SU-DHL-6 (cell line): ENCODE results near the gene DIAPH3.
"Not testable (repeated sequence)": the region's sequence is repeated elsewhere in the genome, so short reads cannot be mapped to it uniquely, and the experiment has no call there.

Source experiments
- H2AFZ ChIP-seq: fragments of 200-600 bp; sonication (generic); 2 replicates; pipeline ENCODE4 v1.6.1; 2014; ENCODE audit warnings: low read depth, mild to moderate bottlenecking, moderate library complexity, mixed read lengths, antibody characterized with exemption, low read length; ENCODE audit not compliant: severe bottlenecking
- H3F3A ChIP-seq: fragments of 200-600 bp; shearing (Covaris generic); 2 replicates; pipeline ENCODE4 v1.6.0; 2016; ENCODE audit warnings: antibody characterized with exemption, mild to moderate bottlenecking; ENCODE audit not compliant: insufficient read depth
- H3K27ac ChIP-seq: fragments of 200-600 bp; sonication (generic); 2 replicates; pipeline ENCODE4 v1.5.1; 2016; ENCODE audit warnings: low read depth, mild to moderate bottlenecking, low read length, moderate library complexity, mixed read lengths
- H3K27me3 ChIP-seq: fragments of 200-600 bp; sonication (generic), shearing (Covaris generic); 2 replicates; pipeline ENCODE4 v1.6.0; 2014; ENCODE audit warnings: mild to moderate bottlenecking, low read length
- H3K36me3 ChIP-seq: fragments of 200-600 bp; sonication (generic); 2 replicates; pipeline ENCODE4 v1.6.1; 2014; ENCODE audit warnings: mild to moderate bottlenecking, low read length, mixed read lengths
- H3K4me2 ChIP-seq: fragments of 300-600, 200-600 bp; shearing (Covaris generic), sonication (generic); 2 replicates; pipeline ENCODE4 v1.6.0; 2014; ENCODE audit warnings: low read length, low read depth, mild to moderate bottlenecking; ENCODE audit not compliant: poor library complexity, severe bottlenecking
- H3K4me3 ChIP-seq: fragments of 200-600 bp; sonication (generic); 2 replicates; pipeline ENCODE4 v1.5.1; 2014; ENCODE audit warnings: antibody characterized with exemption, low read length, mild to moderate bottlenecking, mixed read lengths; ENCODE audit not compliant: insufficient read depth, poor library complexity, severe bottlenecking
- H3K79me2 ChIP-seq: fragments of 200-600 bp; sonication (generic); 2 replicates; pipeline ENCODE4 v1.6.1; 2014; ENCODE audit warnings: mild to moderate bottlenecking, low read length, moderate library complexity; ENCODE audit not compliant: insufficient read depth
- H3K9ac ChIP-seq: fragments of 200-600 bp; sonication (generic); 2 replicates; pipeline ENCODE4 v1.7.0; 2014; ENCODE audit warnings: mild to moderate bottlenecking, low read length
- H3K9me2 ChIP-seq: fragments of 200-600 bp; sonication (generic); replicated peaks from 2 replicates; pipeline ENCODE4 v1.6.1; 2014; ENCODE audit warnings: low read length; ENCODE audit not compliant: insufficient read depth
- H3K9me3 ChIP-seq: fragments of 200-600 bp; sonication (generic); 2 replicates; pipeline ENCODE4 v1.6.1; 2014; ENCODE audit warnings: low read length, mixed read lengths; ENCODE audit not compliant: insufficient read depth
- H4K20me1 ChIP-seq: fragments of 200-600 bp; sonication (generic); 2 replicates; pipeline ENCODE4 v1.6.1; 2014; ENCODE audit warnings: low read depth, mild to moderate bottlenecking, antibody characterized with exemption, low read length, moderate library complexity, mixed read lengths
- EZH2phosphoT487 ChIP-seq: fragments of 200-600 bp; sonication (generic), shearing (Covaris generic); conservative IDR thresholded peaks from 2 replicates; pipeline ENCODE4 v1.6.1; 2018; ENCODE audit warnings: mild to moderate bottlenecking, antibody characterized with exemption, low read length, moderate library complexity, mixed read lengths
- TF ChIP-seq, protein P1 (sequence below): fragments of 200-600 bp; sonication (generic); IDR thresholded peaks from one replicate; pipeline ENCODE4 v1.5.1; 2017; ENCODE audit warnings: antibody characterized with exemption, mild to moderate bottlenecking, low read length, moderate library complexity; ENCODE audit not compliant: insufficient read depth, poor library complexity, severe bottlenecking

Gene DIAPH3

DNA sequence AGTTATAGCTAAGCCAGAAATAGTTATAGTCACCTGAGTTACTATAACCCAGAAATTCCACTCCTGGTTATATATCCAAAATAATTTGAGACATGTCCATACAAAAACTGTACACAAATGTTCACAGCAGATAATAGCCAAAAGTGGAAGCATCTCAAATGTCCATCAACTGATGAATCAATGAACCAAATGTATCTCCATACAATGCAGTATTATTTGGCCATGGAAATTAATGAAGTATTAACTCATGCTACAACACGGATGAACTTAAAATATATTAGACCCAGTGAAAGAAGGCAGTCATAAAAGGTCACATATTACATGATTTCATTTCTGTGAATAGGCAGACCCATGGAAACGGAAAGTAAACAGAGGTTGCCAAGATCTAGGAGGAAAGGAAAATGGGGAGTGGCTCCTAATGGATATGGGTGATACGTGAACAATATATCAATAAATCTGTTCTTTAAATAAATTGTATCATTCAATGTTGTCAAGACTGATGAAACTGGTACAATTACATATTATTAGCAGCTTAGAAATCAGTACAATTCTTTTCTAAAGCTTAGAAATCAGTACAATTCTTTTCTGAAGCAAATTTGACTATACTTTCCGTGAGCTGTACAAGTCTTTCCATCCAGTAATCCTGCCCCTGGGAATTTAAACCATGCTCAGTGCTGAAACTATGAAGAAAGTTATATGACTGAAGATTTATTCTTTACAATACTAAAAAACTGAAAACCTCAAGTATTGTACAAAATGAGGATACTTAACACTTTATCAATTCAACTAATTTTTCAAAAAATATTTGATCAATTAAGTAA is 47.0 kb upstream of the DIAPH3 start:
- H3K27ac ChIP-seq, result no peak overlapping the region
- H3K36me3 ChIP-seq, result no peaks in the 10 kb centered on the region
- H3K4me3 ChIP-seq, result no peak overlapping the region
- H3K9ac ChIP-seq, result no peak overlapping the region
- TF ChIP-seq, protein P1, sequence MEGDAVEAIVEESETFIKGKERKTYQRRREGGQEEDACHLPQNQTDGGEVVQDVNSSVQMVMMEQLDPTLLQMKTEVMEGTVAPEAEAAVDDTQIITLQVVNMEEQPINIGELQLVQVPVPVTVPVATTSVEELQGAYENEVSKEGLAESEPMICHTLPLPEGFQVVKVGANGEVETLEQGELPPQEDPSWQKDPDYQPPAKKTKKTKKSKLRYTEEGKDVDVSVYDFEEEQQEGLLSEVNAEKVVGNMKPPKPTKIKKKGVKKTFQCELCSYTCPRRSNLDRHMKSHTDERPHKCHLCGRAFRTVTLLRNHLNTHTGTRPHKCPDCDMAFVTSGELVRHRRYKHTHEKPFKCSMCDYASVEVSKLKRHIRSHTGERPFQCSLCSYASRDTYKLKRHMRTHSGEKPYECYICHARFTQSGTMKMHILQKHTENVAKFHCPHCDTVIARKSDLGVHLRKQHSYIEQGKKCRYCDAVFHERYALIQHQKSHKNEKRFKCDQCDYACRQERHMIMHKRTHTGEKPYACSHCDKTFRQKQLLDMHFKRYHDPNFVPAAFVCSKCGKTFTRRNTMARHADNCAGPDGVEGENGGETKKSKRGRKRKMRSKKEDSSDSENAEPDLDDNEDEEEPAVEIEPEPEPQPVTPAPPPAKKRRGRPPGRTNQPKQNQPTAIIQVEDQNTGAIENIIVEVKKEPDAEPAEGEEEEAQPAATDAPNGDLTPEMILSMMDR, result no peak
- TF ChIP-seq EZH2phosphoT487, result no peak
- no peak overlapping the region for H2AFZ ChIP-seq
- H3K9me3 ChIP-seq, result no peaks in the 10 kb centered on the region
- H3K4me2 ChIP-seq, result no peak overlapping the region
- H3K79me2 ChIP-seq, result no peaks in the 10 kb centered on the region
- no peaks in the 10 kb centered on the region for H3K27me3 ChIP-seq
- H4K20me1 ChIP-seq, result no peaks in the 10 kb centered on the region
- H3F3A ChIP-seq, result no peaks in the 10 kb centered on the region
- no peaks in the 10 kb centered on the region for H3K9me2 ChIP-seq

DNA sequence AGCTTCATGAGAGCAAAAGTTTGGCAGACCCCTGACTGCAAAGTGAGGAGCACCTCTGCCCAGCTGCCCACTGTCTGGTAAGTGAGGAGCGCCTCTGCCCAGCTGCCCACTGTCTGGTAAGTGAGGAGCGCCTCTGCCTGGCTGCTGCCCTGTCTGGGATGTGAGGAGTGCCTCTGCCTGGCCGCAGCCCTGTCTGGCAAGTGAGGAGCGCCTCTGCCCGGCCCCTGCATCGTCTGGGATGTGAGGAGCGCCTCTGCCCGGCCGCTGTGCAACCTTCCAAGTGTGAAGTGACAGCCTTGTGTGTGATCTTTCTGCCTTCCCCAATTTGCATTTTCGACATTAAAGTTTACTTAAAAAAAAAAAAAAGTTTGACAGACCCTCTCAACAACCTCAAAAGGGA is 41.8 kb upstream of the DIAPH3 start:
- H3K79me2 ChIP-seq, result not testable (repeated sequence)

DNA sequence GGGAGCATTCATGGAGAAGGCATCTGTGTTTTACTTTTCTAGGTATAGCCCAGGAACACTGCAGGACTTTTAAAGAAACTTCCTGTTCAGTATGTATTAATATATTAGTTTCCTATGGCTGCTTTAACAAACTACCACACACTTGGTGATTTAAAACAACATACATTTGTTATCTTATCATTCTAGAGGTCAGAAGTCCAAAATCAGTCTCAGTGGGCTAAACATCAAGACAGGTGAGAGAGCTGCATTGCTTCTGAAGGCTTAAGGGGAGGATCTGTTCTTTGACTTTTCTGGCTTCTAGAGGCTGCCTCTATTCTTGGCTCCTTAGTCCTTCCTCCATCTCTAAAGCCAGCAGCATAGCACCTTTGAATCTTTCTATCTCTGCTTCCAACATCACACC is 37.6 kb upstream of the DIAPH3 start:
- Histone ChIP-seq H3K9me2 (no peaks in the 10 kb centered on the region), H3F3A (no peaks in the 10 kb centered on the region), H3K36me3 (no peaks in the 10 kb centered on the region), H3K9ac (no peak overlapping the region), H3K27me3 (no peaks in the 10 kb centered on the region), H3K27ac (no peak overlapping the region), H3K4me2 (no peak overlapping the region), H4K20me1 (no peaks in the 10 kb centered on the region), H3K4me3 (no peak overlapping the region), H2AFZ (no peak overlapping the region), H3K79me2 (no peaks in the 10 kb centered on the region), H3K9me3 (no peaks in the 10 kb centered on the region)
- TF ChIP-seq, protein P1, result no peak
- TF ChIP-seq EZH2phosphoT487, result no peak

More for the DNA sequence above, 41.8 kb upstream of the DIAPH3 start:
- H4K20me1 ChIP-seq, H3K9me3 ChIP-seq, H3K9ac ChIP-seq, H3K4me2 ChIP-seq, H3K27ac ChIP-seq, H3K4me3 ChIP-seq, H3K27me3 ChIP-seq, H3F3A ChIP-seq, H3K36me3 ChIP-seq, H2AFZ ChIP-seq, H3K9me2 ChIP-seq: not testable (repeated sequence)

DNA sequence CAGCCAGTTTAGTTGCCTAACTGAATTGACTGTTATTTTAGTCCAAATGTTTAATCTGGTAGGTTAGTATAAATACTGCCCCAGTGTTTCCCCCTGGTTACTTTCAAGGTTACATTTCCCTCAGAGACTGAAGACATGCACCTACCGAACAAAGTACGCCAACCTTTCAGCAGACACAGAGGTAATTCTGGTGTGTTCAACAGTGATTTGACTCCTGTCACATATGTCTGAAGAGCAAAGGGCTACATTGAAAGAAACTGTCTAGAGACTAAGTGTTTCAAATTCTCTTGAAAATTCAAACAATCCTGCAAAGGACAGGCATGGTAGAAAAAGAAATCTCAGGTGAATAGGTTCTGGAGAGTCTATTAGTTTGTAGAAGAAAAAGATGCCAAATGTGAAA is 32.2 kb upstream of the DIAPH3 start:
- not testable (repeated sequence) for H3K79me2 ChIP-seq, H2AFZ ChIP-seq, H3K36me3 ChIP-seq, H3K9ac ChIP-seq, H3K9me3 ChIP-seq, H3K27ac ChIP-seq, H3F3A ChIP-seq, H4K20me1 ChIP-seq, H3K27me3 ChIP-seq, H3K4me3 ChIP-seq, H3K9me2 ChIP-seq, H3K4me2 ChIP-seq
